Heart right ventricle (tissue), 16 donors: ENCODE data around the gene DPAGT1. TPM values are rescaled to one million over a fixed set of nuclear protein-coding genes. Genes with fewer than 3 reads are reported as not detected.

Experiments used
- ATAC-seq, 8 donors: fragments of 200-7000 bp; cut with Tn5 transposase; one replicate each; pipeline ENCODE4 v1.9.1; 2020; ENCODE audit warnings: mild to moderate bottlenecking in 8 of 8, moderate library complexity in 8 of 8, moderate number of reproducible peaks in 1 of 8
- DNase-seq, 2 donors: peaks; one replicate each; pipeline ENCODE4 v3.0.0-alpha.2; 2020
- H3K27ac ChIP-seq, 10 donors: fragments of 200-600 bp; sonication (generic) in 2 of 10; one replicate each; pipeline versions ENCODE4 v1.5.0 to v1.8.0; 2020 to 2022; ENCODE audit warnings: mild to moderate bottlenecking in 3 of 10
- H3K27me3 ChIP-seq, 7 donors: fragments of 200-600 bp; one replicate each; pipeline ENCODE4 v1.8.0; 2021 to 2022; ENCODE audit warnings: mild to moderate bottlenecking in 2 of 7
- H3K36me3 ChIP-seq, 9 donors: fragments of 200-600 bp; sonication (generic) in 1 of 9; one replicate each; pipeline versions ENCODE4 v1.5.0 to v1.8.0; 2020 to 2022; ENCODE audit warnings: mild to moderate bottlenecking in 2 of 9
- H3K4me1 ChIP-seq, 9 donors: fragments of 200-600 bp; sonication (generic) in 1 of 9; one replicate each; pipeline versions ENCODE4 v1.5.0 to v1.8.0; 2020 to 2022; ENCODE audit warnings: mild to moderate bottlenecking in 4 of 9
- H3K4me3 ChIP-seq, 10 donors: fragments of 200-600 bp; sonication (generic) in 2 of 10; one replicate each; pipeline versions ENCODE4 v1.5.0 to v1.8.0; 2020 to 2022; ENCODE audit warnings: mild to moderate bottlenecking in 7 of 10, moderate library complexity in 2 of 10
- H3K9me3 ChIP-seq, 11 donors: fragments of 200-600 bp in 10 of 11; sonication (generic) in 2 of 11; one replicate each; pipeline versions ENCODE4 v1.5.0 to v1.8.0; 2013 to 2022; ENCODE audit warnings: mild to moderate bottlenecking in 2 of 11, control low read depth in 1 of 11, moderate library complexity in 1 of 11
- CTCF ChIP-seq, 9 donors: fragments of 200-600 bp; sonication (generic) in 2 of 9; IDR thresholded peaks; one replicate each; pipeline versions ENCODE4 v1.5.0 to v1.8.0; 2021 to 2022; ENCODE audit warnings: antibody characterized with exemption in 9 of 9, mild to moderate bottlenecking in 5 of 9, moderate library complexity in 1 of 9
- WGBS, 2 donors: extraction: QIAGEN DNeasy Blood & Tissue Kit; methylation state at CpG; one replicate each; pipeline ENCODE4 v1.1.7; 2013; ENCODE audit warnings: inconsistent platforms in 1 of 2; 5-methylcytosine and 5-hydroxymethylcytosine counted together
- intact Hi-C, 10 donors: fragments of 100-400 bp; cut with DNase I; formaldehyde crosslinking; loops; one replicate each; pipeline versions ENCODE4 v1.11.1 to v1.14.2; 2022
- polyA plus RNA-seq, 2 donors: library from polyadenylated mRNA; stranded (reverse); fragments of 200-250 nt; gene quantifications; one replicate each; pipeline ENCODE4 v1.2.3, GENCODE V29; 2013
- total RNA-seq, 10 donors: library from RNA; stranded (reverse); fragmentation: NEBNext Ultra II Directional in 3 of 10; extraction: Animal tissue kit (Norgen Biotek cat#: 25700) in 3 of 10; gene quantifications; one replicate each; pipeline versions ENCODE4 v1.2.1 to v1.2.4, GENCODE V29; 2021 to 2023
- donor health status: Arrhythmogenic right ventricular cardiomyopathy.
- donor health status: ischemic (EF 13 %, LVEDD 7.1; RV severe dilation, severe dysfunction).
- donor health status: healthy with polysubstance abuse.
- donor health status: DM: no; HTN: yes; CAD: no.
- donor health status: DM: no; HTN: no; CAD: no.
- donor health status: ischemic (EF 25% LVEDD 6.9; RV normal size, moderate dysfunction).
- donor health status: ischemic (EF 25% LVEDD 5.7; RV mildly dilated, moderate dysfunction).
- donor health status: healthy.
- donor health status: DM: yes; HTN: yes; CAD: no.
- donor health status: Ischemic cardiomyopathy.
- donor health status: ischemic (EF 35%, LVEDD 5.7; RV mildly dilated, moderate dysfunction).
- donor health status: nonischemic (EF 11% LVEDD 7.7; RV severe dilation, severe dysfunction).
- donor health status: DM: yes; HTN: yes; CAD: no.
- donor health status: PGD.
- donor health status: ischemic (EF 29% LVEDD 5.4; RV normal size, mild dysfunction).
- donor health status: nonischemic (EF 23%, LVEDD 6.1; RV moderate dilation, normal function).

The DPAGT1 gene
- total and polyA plus RNA-seq, 12 donors = 8.6 to 24.3 (median 16.5) TPM

DNA sequence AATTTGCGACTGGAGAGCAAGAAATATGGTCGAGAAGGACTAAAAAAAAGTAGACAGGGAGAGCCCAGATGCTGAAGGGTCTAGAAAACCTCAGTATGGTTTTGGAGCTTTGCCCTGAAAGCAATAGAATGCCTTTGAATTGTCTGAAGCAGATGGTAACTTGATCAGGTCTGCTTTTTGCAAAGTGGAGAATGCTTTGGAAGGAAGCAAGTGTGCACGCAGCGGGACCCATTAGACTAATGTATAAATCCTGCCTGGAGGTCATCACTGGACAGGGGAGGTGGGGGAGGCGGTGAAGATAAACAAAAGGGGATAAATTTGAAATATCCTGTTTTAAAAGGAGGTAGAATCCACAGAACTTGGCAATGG lies 19.0 kb upstream of the DPAGT1 start:
- ATAC-seq (no peak), DNase-seq (no peak)
- WGBS, 2 donors = 29 to 34% methylated on average over 5 of the region's 5 CpGs
- intact Hi-C loops = loop anchor here in 2 of 10 donors (1.0 kb wide), 1 partner anchor 25 kb away; a partner anchor contains a TSS
- no peaks in the 10 kb centered on the region for H3K9me3 ChIP-seq
- no peak for TF ChIP-seq CTCF (IDR thresholded peaks at IDR 0.05)
- H3K36me3 ChIP-seq = peaks cover 0 to 50% (median 7%) of the 10 kb centered on the region in 9 donors
- peak overlapping the region in 9 of 10 donors; percentile 62 to 90 (median 82) for H3K4me3 ChIP-seq
- H3K27me3 ChIP-seq = no peaks in the 10 kb centered on the region
- peak overlapping the region in 9 of 10 donors; percentile 53 to 87 (median 75) for H3K27ac ChIP-seq
- H3K4me1 ChIP-seq = peaks cover 6 to 26% (median 17%) of the 10 kb centered on the region in 9 donors

GRCh38 chr11:119118946-119119345 lies 17.3 kb upstream of the DPAGT1 start:
- 93 to 100% methylated on average over 1 of the region's 1 CpG for whole genome bisulfite sequencing, 2 donors
- DNase-seq = no peak
- Histone ChIP-seq H3K27me3 (no peaks in the 10 kb centered on the region), H3K27ac (no peak overlapping the region), H3K4me1 (peaks cover 6 to 40% (median 17%) of the 10 kb centered on the region in 9 donors), H3K9me3 (no peaks in the 10 kb centered on the region), H3K36me3 (peaks cover 0 to 50% (median 10%) of the 10 kb centered on the region in 9 donors), H3K4me3 (no peak overlapping the region)
- intact Hi-C loops = no loop called here
- no peak for TF ChIP-seq CTCF (IDR thresholded peaks at IDR 0.05)
- no peak for ATAC-seq

DNA sequence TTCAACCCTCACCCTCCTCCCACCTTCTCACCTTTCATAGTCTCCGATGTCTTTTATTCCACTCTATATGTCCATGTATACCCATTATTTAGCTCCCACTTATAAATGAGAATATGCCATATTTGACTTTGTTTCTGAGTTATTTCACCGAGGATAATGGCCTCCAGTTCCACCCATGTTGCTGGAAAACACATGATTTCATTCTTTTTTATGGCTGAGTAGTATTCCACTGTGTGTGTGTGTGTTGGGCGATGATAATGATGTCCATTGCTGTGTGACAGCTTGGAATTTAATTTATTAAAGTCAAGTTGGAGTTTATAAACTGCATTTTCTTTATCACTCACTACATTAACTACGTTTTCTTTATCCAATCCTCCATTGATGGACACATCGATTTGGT lies 16.6 kb upstream of the DPAGT1 start:
- DNase-seq = no peak
- ATAC-seq = no peak
- Histone ChIP-seq H3K27me3 (no peaks in the 10 kb centered on the region), H3K4me3 (no peak overlapping the region), H3K4me1 (peaks cover 6 to 40% (median 17%) of the 10 kb centered on the region in 9 donors), H3K27ac (no peak overlapping the region), H3K36me3 (peaks cover 0 to 50% (median 15%) of the 10 kb centered on the region in 9 donors), H3K9me3 (no peaks in the 10 kb centered on the region)
- intact Hi-C loops = no loop called here
- 97 to 99% methylated on average over 5 of the region's 5 CpGs for WGBS, 2 donors
- TF ChIP-seq CTCF (IDR thresholded peaks at IDR 0.05) = no peak

- WGBS, 2 donors = 95% methylated on average over 3 of the region's 3 CpGs
- intact Hi-C loops = no loop called here
- ATAC-seq = no peak
Measured at GRCh38 chr11:119117004-119117706, 15.5 kb upstream of the DPAGT1 start.

More at GRCh38 chr11:119117004-119117706, 15.5 kb upstream of the DPAGT1 start:
- TF ChIP-seq CTCF (IDR thresholded peaks at IDR 0.05) = no peak
- H3K36me3 ChIP-seq = peaks cover 0 to 60% (median 20%) of the 10 kb centered on the region in 9 donors
- DNase-seq = no peak
- H3K27ac ChIP-seq = peak overlapping the region in 1 of 10 donors; percentile 88
- H3K9me3 ChIP-seq = no peaks in the 10 kb centered on the region
- H3K4me3 ChIP-seq = no peak overlapping the region
- no peaks in the 10 kb centered on the region for H3K27me3 ChIP-seq
- H3K4me1 ChIP-seq = peaks cover 1 to 32% (median 10%) of the 10 kb centered on the region in 9 donors
